Endometrium (tissue), 2 donors: ENCODE data around the gene BORA.
"Not testable (repeated sequence)": the region's sequence is repeated elsewhere in the genome, so short reads cannot be mapped to it uniquely, and the experiment has no call there.

Experiments used
- FAIRE-seq: peaks from 2 replicates; lab custom pipeline; 2012; peaks lifted over from hg19 to GRCh38; lab: Jason Lieb, UNC
- donor health status: control.
- donor health status: control.

Gene BORA

DNA sequence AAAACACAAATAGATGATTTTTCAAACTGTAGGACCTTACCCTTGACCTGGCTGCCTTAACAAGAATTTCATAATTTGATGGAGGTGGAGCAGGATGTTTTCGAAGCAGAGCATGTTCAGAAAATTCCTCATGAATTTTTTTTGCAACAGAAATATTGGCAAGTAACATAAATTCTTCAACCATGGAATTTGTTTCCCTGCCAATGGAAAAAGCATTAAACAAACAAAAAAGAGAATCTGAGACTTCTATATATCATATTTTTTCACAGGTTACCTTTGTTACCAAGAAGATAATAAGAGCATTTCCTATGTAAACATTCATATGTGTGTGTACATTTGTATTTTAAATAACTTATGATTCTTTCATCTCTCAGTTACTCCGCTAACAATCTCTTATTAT lies 35.7 kb downstream of the BORA start:
- no peak for FAIRE-seq

DNA sequence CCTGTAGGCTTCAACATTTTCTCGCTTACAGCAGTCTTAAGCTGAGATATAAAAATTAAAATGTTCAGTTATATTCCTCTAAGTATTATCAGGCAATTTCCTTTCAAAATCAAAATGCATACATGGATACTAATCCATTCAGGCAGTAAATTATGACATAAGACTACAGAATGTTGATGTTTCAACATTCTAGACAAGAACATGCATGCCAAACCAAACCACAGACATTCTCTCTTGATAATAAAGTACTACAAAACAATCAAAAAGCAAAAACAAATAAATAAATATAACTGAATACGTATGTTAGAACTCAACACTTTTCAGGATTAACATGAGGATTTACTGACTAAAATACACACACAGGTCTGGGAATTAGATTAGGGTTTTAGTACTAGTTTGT lies 46.3 kb downstream of the BORA start:
- no peak for FAIRE-seq

DNA sequence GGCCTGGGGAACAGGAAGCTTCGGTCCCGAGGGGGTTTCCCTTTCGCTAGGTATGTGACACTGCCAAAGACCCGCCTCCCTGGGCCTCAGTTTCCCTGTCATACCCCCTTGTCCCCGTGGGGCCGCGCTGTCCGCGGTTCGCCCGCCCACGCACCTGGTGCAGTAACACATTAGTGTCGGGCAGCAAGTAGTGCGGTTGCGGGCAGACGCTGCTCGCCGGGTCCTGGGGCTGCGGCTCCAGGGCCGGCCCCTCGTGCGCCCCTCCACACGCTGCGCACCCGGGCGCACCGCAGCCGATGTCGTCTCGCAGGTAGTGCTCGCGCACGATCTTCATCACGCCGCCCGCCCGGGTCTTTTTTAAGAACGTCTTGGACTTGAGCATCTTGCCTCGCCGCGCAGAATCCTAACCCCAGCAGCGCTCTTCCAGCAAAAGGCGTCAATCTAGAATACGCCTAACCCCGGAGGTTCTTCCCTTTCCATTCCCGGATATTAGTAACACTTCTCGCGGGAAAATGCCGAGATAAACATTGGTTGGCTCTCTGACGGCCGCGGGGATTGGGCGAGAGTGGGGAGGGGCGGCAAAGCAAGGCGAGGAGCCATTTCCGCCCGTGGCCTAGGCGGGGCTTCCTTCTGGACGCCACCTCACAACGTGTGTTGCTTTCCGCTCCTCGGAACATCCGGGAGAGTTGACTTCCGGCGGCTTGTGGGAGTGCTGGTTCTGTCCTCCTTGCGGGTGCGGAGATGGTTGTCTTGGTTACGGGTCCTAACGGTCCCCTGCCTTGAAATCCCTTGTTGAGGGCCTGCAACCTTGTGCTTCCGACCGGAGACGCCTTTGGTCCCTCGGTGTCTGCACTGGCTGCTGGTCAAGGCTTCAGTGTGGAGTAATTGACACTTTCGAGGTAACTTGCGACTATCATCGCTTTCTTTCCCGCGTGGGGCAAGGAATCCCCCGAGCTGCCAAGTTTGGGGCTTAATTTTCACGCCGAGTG lies 54.0 kb downstream of the BORA start, which contains the start of the genes DIS3 and PIBF1:
TSS of gene DIS3 (minus strand) at position 450 of the 989 bp plus-strand sequence. CDS start at position 382, 68 bp downstream.
TSS of gene PIBF1 (plus strand) at position 683 of the 989 bp plus-strand sequence. CDS start 1,337 bp downstream, outside the sequence.
- FAIRE-seq: peak; percentile 99

DNA sequence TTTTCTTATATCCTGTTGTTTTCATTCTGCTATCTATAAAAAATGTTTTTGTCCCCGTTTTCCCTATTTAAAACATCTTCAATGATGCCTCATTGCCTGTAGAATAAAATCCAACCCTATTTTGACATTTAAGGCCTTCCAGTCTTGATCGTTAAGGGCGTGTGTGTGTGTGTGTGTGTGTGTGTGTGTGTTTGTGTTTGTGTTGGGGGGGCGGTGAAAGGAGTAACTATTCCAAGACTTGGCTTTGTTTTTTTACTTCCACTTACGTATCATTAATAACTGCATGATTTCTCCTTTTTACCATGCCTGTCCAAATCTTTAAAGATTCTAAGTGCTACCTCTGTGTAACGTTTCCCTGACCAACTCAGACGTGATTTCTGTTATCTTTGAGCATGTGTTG lies 55.0 kb downstream of the BORA start:
- no peak for FAIRE-seq

DNA sequence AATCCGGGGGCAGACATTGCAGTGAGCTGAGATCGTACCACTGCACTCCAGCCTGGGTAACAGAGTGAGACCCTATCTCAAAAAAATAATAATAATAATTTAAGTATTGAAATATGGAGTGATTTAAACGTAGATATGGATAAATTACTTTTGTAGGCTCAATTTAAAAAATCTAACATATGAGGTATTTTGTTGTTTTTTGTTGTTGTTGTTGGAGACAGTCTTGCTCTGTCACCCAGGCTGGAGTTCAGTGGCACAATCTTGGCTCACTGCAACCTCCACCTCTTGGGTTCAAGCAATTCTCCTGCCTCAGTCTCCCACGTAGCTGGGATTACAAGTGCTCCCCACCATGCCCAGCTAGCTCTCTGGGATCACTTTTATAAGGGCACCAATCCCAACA lies 57.0 kb downstream of the BORA start:
- not testable (repeated sequence) for FAIRE-seq

DNA sequence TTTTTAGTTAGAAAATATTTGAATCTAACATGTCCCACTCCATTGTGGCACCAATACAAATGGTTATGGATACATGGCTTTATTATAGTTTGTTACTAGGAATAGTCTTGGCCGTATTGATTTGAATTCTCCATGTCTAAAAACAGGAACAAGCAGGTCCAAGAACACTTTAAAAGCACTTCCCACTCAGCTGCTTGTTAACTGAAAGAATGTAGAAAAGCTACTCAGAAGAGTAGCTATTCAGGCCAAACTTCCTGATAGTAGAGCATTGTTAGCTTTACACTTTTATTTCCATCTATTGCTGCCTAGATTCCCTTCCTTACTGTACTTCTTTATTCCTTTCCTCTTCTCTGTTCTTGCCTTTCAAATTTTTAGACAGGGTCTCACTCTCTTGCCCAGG lies 61.1 kb downstream of the BORA start:
- no peak for FAIRE-seq

DNA sequence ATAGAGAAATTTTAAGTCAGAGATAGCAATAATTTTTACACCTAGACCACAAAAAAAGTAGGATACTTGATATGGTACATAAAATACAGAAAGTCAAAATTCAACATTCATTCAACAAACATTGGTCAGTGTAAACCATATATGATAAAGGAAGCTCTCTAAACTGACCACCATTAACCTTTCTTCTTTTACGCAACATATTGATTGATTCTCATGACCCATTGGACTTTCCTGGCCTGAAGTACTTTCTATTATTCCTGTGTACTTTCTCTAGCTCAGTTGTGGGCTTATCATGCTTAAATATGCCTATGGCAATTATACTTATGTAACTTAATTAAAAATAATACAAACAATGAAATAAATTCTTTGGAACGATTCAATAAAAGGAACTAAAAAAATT lies 64.9 kb downstream of the BORA start:
- no peak for FAIRE-seq

DNA sequence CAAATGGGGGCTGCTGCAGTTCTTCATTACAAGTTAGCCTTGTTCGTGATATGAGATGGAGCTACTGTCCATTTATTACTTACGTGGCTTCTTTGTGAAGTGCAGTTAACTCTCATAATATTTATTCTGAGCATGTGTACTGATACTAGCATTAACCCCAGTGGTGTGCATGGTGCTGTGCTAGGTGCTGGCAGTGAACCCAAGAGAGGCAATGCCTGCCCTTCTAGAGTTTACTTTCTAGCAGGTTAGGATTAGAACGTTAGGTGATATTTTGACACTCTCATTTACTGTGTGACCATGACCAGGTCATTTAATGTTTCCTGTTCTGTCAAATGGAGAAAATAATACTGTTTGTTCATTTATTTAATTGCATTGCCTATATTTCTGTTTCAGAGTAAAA lies 71.1 kb downstream of the BORA start:
- FAIRE-seq: no peak

DNA sequence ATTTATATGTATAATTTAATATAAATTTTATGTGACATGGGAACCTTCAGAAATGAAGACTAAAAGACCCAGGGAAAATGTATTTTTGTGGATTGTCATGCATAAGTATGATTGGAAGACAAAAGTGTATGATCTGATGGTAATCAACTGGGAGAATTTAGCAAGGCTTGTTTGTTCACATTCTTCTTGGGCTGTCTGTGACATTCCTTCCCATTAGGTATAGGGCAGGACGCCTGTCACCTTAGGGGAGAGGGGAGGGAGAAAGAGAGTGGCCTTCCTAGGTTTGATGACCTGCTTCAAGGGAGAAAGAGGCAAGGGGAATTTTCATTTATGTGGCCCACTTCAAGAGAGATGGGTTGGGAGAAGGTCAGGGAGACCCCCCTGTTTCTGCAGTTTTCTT lies 76.6 kb downstream of the BORA start:
- FAIRE-seq: no peak
